ENCODE data around the gene ESYT1.
"Not testable (repeated sequence)": the region's sequence is repeated elsewhere in the genome, so short reads cannot be mapped to it uniquely, and the experiment has no call there.

The ESYT1 gene

DNA sequence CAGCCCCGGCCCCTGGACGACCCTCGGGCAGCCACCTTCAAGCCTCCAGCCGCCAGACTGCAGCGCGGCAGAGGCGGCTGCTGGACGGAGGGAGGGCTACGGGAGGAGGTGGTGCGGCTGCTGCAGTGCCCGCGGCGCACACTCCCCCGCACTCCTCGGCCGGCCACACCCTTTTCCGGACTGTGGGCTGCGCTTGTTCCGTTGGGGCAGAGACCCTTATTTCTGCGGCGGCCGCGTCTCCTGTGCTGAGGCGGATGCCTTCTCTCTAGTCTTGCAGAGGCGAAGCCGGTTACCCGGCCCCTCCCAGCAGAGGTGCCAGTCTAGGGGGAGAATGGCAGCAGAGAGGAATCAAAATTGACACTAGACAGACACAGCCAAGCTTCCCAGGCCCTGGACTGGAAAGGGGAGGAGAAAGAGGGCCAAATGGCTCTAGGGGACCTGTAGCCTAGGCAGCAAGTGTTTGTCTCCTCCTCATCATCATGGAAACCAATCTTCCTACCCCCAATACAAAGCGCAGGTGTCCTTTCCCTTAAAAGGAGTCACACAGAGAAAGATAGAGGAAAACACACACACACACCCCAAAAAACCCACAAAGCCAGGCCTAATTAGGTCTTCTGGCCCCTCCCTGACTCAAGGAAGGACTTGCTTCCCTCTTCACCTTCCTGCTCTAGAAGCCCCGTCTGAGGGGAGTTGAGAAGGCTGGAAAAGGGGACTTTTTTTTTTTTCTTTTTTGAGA is 1.3 kb downstream of the ESYT1 start:
- DNase-seq, result peak; percentile 72

DNA sequence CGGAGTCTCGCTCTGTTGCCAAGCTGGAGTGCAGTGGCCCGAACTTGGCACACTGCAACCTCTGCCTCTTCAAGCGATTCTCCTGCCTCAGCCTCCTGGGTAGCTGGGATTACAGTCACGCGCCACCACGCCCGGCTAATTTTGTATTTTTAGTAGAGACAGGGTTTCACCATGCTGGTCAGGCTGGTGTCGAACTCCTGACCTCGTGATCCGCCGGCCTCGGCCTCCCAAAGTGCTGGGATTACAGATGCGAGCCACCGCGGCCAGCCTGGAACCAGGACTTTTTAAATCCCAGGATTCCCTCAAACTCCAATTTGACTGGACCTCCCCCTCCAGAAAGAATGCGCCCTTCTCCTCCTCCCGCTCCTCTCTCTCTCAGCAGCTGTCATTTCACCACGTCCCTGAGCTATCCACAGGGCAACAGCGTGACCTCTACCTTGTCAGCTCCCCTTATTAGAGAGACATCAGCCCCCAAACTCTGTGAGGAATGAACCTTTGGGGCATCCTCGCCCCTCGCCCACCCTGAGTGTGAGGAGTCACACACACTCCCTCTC is 2.0 kb downstream of the ESYT1 start:
- no peak for DNase-seq

DNA sequence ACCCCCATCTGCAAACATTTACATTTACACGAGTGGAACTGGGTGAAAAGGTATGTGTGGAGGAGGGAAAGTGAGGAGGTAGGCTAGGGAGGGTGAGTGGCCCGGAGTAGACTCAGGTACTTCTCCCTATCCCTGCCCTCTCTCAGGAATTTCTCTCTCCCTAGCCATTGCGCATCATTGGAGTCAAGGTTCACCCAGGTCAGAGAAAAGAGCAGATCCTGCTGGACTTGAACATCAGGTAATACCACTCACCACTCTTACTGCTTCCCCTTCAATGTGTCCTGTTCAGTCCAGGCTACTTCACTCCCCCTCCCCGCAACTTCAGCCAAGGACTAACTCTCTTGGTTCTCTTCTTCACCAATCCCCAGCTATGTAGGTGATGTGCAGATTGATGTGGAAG is 2.8 kb downstream of the ESYT1 start:
- DNase-seq, result no peak

DNA sequence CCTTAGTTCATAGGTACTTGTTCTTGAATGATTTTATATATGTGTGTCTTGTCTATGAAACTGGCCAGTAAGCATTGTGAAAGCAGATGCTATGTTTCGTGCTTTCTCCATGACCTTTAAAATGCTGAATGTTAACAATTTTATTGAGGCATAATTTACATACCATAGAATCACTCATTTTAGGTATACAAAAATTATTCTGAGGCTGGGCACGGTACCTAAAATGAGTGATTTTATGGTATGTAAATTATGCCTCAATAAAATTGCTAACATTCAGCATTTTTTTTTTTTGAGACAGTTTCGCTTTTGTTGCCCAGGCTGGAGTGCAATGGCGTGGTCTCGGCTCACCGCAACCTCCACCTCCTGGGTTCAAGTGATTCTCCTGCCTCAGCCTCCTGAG is 6.8 kb downstream of the ESYT1 start:
- DNase-seq, result no peak

DNA sequence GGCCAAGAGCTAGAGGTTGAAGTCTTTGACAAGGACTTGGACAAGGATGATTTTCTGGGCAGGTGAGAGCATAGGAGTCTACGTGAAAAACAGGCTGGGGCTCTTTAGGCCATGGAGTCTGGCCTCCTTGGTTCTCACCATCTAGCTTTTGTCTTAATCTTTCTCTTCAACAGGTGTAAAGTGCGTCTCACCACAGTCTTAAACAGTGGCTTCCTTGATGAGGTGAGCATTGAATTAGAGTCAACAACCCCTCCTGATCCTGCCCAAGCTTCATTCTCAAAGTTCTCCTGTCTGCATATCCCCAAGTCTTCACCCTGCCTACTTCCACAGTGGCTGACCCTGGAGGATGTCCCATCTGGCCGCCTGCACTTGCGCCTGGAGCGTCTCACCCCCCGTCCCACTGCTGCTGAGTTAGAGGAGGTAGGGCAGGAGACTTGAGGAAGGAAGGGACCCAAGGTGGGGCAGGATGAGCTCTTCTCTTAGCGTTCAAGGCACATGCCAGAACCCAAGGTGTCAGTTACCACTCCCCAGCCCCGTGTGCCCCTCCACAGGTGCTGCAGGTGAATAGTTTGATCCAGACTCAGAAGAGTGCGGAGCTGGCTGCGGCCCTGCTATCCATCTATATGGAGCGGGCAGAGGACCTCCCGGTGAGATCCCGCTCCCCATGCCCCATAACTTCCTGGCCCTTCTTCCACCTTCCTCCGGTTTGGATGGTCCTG is 9.9 kb downstream of the ESYT1 start:
- DNase-seq, result no peak

DNA sequence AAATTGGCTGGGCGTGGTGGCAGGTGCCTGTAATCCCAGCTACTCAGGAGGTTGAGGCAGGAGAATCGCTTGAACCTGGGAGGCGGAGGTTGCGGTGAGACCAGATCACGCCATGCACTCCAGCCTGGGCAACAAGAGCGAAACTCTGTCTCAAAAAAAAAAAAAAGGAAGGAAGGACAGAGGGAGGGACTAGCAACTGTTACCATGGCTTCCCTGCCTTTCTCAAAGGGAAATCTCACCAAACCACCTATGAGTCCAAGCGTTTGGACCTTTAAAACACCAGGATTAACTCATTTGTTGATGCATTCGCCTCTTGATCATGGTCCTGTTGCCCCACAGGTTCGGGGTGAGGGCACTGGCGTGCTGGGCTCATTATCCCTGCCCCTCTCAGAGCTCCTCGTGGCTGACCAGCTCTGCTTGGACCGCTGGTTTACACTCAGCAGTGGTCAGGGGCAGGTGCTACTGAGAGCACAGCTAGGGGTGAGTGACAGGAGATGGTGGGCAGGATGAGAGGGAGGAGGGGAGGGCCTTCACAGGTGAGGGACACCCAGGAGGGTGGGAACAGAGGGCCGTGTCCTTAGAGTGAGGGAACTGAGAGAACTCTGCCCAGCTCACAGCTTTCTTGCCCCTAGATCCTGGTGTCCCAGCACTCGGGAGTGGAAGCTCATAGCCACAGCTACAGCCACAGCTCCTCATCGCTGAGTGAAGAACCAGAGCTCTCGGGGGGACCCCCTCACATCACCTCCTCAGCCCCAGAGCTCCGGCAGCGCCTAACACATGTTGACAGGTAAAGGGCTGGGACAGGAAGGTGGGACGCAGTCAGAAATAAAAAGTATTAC is 14.1 kb downstream of the ESYT1 start:
- DNase-seq, result no peak

DNA sequence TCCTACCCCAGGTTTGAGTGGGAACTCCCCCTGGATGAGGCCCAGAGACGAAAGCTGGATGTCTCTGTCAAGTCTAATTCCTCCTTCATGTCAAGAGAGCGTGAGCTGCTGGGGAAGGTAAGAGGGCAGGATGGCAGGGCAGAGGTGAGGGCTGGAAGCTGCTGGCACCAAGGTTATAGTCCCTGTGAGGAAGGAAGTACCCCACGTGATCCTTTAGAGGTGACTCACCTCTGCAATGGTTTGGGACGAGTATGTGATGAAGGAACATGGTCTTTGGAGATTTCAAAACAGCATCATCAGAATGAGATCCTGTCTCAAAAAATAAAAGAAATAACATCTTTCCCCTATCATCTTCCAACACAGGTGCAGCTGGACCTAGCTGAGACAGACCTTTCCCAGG is 15.2 kb downstream of the ESYT1 start:
- DNase-seq, result no peak

DNA sequence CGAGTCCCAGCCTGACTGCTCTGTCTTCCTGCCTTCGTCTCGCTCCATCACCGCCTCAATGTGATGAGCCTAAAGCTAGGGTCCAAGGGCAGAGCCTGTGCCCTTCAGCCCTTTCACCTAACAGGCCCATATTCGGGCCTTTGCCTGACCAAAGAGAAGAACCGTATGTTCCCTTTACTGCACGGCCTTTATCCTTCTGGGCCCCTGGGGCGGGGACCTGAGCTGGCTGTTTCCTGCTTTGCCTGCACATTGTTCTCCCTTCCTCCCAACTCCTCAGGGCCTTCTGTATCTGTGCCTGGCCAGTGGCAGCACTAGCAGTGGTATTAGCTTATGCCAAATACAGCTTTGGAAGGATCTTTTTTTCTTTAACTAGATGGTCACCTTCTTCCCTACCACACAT is 15.8 kb downstream of the ESYT1 start:
- no peak for DNase-seq

DNA sequence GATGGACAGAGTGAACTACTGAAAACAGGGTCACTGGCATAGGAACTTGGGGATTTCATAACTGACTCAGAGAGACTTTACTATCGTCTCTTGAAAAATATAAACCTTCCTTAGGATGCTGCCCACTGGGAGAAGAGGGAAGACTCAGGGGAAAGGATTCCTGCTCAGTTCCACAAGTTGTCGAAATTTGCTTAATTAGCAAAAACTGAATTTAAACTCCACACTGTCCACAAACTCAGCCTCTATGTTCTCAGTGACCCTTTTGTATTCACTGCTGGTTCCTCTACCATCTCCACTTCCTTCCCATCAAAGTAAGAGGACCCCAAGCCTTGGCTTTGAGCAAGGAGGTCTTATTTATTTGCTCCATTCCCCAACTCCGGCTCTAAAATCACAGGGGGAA is 17.1 kb downstream of the ESYT1 start:
- no peak for DNase-seq

DNA sequence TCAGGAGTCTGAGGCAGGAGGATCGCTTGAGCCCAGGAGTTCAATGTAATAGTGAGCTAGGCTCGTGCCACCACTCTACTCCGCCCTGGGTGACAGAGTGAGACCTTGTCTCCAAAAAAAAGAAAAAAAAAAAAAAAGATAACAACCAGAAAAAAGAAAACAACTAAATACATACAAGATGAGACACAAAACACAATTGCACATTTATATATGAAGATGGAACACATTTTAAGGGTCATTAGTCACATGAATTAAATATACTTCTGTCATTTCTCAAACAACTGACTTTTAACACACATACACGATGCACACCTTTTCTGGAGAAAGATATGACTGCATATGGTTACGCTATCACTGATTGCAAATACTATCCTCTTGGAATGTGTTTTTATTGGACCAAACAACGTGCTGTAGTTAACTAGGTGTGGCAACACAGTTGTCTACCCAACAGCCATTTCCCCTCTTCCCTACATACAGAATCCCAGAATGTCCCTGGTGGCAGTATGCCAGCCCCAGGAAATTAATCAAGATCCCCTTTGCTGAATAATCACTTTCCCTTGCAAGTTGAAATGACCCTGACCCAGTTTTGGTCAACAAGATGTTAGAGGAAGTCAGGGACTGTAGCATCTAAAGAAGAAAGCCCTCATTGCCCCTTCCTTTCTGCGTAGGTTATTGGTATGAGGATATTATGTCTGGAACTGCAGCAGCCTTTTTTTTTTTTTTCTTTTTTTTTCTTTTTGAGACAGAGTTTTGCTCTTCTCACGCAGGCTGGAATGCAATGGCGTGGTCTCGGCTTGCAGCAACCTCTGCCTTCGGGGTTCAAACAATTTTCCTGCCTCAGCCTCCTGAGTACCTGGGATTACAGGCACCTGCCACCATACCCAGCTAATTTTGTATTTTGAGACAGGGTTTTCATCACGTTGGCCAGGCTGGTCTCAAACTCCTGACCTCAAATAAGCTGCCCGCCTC is 18.7 kb downstream of the ESYT1 start:
- DNase-seq, result no peak

DNA sequence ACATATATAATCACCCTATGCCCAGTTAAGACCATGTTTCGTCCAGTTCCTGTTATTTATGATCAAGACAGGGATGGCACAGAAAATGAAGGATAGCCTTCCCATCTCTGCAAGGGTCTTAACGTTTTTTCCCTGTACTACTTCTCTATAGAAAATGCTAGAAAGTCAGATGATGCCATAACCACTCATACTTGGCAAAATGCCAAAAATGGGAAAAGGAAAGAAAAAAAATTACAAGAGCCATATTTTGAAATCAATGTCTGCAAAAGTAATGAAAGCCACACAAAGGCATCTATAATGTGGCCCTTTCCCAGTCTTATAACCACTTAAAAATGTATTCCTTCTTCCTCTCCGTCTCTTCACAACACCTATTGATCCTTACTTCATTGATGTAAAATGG is 22.5 kb downstream of the ESYT1 start:
- peak; percentile 51 for DNase-seq

DNA sequence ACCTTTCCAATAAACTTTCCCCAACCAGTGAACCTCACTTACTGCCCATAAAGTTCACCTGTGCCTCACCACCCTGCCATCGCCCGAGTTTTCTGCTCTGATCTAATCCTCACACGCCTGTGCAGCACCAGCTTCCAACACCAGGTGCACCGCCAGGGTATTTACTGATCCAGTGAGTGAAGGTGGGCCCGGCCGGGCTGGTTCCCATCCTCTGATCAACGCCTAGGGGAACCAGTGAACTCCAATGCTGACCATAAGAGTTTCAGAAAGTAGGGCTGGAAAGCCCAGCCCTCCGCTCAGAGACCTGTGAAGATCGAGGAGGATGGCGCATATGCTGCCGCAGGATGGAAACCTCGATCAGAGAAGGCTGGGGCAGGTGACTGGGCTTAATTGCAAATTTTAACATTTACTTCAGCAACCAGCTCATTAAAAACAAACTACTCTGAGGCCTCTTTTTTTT is 23.6 kb downstream of the ESYT1 start:
- peak; percentile 80 for DNase-seq

DNA sequence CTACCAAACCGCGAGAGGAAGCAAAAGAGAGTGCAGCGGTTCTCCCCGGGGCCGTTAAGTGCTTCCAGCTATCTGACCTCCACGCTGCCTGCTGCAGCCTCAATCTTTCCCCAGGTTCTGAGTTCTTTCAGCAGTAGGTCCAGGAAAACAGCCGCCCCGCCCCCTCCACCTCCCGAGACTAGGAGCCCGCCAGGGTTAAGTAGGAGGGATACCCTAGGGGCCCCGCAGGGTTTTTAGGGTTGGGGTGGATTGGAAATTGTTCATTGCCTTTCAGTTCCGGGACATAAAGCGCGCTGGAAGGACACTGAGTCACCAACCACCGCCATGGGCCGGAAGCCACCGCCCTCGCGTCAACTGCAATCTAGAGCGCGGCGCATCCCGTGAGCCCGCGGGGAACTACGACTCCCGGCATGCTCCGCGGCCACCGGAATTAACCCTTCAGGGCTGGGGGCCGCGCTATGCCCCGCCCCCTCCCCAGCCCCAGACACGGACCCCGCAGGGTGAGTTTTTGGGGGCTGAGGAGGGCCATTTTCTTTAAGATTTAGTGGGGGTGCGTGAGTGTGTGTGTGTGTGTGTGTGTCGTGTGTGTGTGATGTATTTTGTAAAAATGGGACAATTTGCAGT is 24.2 kb downstream of the ESYT1 start, which contains the start of gene MYL6B:
TSS of gene MYL6B (plus strand) at position 456 of the 624 bp plus-strand sequence. CDS start 1,332 bp downstream, outside the sequence.
- DNase-seq, result peak; percentile 93

DNA sequence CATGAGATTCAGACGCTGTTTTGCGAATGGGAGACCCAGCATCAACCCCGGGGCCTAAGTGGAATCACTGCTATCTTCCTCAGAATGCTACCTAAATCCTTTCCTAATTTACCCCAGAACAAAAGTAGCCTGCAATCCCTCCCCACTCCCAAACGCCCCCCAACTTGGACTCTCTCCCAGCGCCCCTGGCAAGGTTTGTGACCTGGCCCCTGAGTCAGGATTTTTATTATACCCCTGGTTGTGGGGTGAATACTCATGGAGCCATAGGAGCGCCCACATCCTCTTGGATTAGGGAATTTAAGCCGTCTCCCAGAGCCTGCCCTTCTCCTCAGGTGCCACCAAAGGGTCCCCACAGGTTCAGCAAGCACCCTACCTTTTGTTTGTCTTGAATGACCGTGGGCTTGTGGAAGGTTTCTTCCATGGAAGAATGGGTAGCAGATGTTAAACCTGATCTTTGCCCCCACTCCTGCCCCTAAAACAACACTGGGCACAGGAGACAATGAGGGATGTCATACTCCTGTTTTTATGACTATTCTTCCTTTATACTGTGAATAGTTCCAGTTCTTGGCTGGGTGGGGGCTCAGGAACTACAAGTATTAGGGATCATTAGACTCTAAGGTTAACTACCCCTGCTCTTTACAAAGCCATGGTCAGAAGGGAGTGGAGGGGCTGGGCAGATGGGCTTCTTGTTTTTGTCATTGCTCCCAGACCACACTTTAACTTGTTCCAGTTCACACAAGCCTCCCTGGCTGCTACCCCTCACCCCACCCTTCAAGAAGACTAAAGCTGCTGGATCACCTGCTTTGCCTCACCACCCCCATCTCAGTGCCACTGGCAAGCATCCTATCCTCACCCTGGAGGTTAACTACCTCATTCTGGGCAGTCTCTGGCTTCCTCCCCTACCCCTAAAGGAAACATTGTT is 24.9 kb downstream of the ESYT1 start:
- DNase-seq, result no peak

DNA sequence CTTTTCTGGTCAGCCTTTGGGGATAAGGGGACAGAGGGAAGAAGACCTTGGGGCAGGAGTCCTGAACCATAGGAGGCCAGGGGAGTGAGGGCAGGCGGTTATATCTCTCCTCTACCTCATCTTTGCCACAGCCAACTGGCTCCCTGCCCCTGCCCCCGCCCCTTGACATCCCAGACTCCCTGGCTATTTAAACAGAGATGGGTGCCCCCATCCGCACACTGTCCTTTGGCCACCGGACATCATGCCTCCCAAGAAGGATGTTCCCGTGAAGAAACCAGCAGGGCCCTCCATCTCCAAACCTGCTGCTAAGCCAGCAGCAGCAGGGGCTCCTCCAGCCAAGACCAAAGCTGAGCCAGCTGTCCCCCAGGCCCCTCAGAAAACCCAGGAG is 25.6 kb downstream of the ESYT1 start:
- DNase-seq, result no peak

DNA sequence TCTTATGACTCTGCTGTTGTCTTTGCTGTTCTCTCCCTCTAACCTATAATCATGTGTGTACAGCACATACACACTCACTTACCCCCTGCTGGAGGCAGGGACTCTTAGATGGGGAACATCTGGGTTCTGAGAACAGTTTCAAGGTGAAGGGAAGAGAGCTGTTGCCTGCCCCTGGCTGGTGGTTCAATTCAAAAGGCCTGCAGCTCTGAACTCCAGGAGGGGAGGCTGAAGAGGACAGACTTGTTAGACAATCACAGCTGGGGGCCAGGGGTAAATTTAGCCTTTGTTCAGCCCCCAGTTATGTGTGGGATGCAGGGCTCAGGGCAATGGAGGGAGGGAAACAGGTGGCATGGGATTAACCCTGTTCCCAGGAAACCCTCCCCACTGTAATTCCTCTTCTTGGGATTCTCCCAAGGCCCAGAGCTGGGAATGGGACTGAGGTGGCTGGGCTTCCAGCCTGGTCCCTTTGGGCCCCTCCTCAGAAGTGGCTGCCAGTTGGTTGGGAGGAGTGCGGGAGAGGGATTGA is 26.2 kb downstream of the ESYT1 start:
- no peak for DNase-seq

DNA sequence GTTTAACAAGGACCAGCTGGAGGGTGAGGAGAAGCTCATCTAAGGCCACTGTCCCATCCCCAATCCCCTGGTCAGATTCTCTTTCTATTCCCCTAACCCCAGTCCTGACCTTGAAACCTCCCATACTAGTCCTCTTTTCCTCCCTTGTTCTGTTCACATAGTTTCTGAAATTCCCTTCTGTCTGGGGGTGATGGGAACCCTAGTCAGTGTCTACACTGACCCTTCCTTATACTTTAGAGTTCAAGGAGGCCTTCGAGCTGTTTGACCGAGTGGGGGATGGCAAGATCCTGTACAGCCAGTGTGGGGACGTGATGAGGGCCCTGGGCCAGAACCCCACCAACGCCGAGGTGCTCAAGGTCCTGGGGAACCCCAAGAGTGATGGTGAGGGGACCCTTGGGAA is 26.8 kb downstream of the ESYT1 start:
- no peak for DNase-seq

DNA sequence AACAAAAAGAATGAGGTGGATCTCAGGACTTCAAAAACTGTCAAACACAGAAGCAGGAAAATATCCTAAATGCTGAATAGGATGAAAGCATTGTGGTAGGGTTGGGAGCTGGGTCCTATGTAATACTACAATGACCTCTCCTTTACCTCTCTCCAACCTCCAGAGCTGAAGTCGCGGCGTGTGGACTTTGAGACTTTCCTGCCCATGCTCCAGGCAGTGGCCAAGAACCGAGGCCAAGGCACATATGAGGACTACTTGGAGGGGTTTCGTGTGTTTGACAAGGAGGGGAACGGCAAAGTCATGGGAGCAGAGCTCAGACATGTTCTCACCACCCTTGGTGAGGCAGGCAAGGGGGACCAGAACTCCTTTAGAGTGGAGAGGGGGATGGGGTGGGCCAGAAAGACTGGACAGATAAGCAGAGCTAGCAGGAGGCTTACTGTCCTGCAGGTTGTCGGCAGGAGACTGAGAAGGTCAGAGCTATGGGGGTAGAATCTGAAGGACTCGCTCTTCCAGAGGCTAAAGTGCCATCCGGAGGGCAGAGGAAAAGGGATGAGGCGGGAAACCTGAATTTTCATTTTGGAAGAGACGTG is 27.3 kb downstream of the ESYT1 start:
- no peak for DNase-seq

DNA sequence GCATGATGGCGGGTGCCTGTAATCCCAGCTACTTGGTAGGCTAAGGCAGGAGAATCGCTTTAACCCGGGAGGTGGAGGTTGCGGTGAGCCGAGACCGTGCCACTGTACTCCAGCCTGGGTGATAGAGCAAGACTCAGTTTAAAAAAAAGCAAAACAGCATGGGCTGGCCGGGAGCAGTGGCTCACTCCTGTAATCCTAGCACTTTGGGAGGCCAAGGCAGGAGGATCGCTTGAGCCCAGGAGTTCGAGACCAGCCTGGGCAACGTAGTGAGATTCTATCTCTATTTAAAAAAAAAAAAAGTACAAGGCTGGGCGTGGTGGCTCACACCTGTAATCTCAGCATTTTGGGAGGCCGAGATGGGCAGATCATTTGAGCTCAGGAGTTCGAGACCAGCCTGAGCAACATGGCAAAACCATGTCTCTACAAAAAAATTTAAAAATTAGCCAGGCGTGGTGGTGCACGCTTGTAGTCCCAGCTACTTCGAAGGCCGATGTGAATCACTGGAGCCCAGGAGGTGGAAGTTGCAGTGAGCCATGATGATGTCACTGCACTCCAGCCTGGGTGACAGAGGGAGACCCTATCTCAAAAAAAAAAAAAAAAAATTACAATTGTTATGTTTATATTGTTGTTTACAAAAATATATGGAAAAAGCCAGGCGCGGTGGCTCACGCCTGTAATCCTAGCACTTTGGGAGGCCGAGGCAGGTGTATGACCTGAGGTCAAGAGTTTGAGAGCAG is 28.6 kb downstream of the ESYT1 start:
- DNase-seq, result not testable (repeated sequence)

Data from hematopoietic multipotent progenitor cell treated with erythropoietin and hydrocortisone succinate and interleukin-3 and kit ligand, for 8 days (in vitro differentiated cells).